H9 (cell line): ENCODE results near the gene MEFV. TPM values are rescaled to one million over a fixed set of nuclear protein-coding genes. Genes with fewer than 3 reads are reported as not detected.

ENCODE experiments used
- DNase-seq: peaks from one replicate; pipeline ENCODE4 v3.0.0-alpha.2; 2017
- H2AFZ ChIP-seq: one replicate; pipeline ENCODE4 v1.6.1; 2013; ENCODE audit warnings: mild to moderate bottlenecking, low read length, control low read depth, moderate library complexity
- H2AK5ac ChIP-seq: 2 replicates; pipeline ENCODE4 v1.6.1; 2013; ENCODE audit warnings: low read length, control low read depth, mixed read lengths; ENCODE audit not compliant: insufficient read length
- H2BK120ac ChIP-seq: one replicate; pipeline ENCODE4 v1.6.1; 2013; ENCODE audit warnings: low read depth, mild to moderate bottlenecking, low read length, control low read depth, inconsistent platforms; ENCODE audit not compliant: poor library complexity, severe bottlenecking
- H2BK12ac ChIP-seq: 2 replicates; pipeline ENCODE4 v1.6.1; 2013; ENCODE audit warnings: low read length, control low read depth, mixed read lengths, low read depth; ENCODE audit not compliant: insufficient read length
- H2BK15ac ChIP-seq: 2 replicates; pipeline ENCODE4 v1.6.1; 2013; ENCODE audit warnings: low read depth, low read length, control low read depth
- H2BK20ac ChIP-seq: one replicate; pipeline ENCODE4 v1.6.1; 2013; ENCODE audit warnings: low read depth, mild to moderate bottlenecking, low read length, control low read depth, inconsistent platforms; ENCODE audit not compliant: poor library complexity, severe bottlenecking
- H2BK5ac ChIP-seq: 2 replicates; pipeline ENCODE4 v1.6.1; 2013; ENCODE audit warnings: low read length, control low read depth, mixed read lengths; ENCODE audit not compliant: insufficient read length
- H3K14ac ChIP-seq: 2 replicates; pipeline ENCODE4 v1.6.1; 2013; ENCODE audit warnings: low read length, control low read depth; ENCODE audit not compliant: insufficient read depth
- H3K18ac ChIP-seq: 2 replicates; pipeline ENCODE4 v1.6.1; 2013; ENCODE audit warnings: low read depth, mild to moderate bottlenecking, mixed read lengths, low read length, control low read depth; ENCODE audit not compliant: insufficient read length
- H3K23ac ChIP-seq: 2 replicates; pipeline ENCODE4 v1.6.1; 2013; ENCODE audit warnings: low read length, control low read depth, mixed read lengths, low read depth; ENCODE audit not compliant: insufficient read length
- H3K23me2 ChIP-seq: 2 replicates; pipeline ENCODE4 v1.6.1; 2013; ENCODE audit warnings: low read depth, mild to moderate bottlenecking, mixed read lengths, low read length, control low read depth; ENCODE audit not compliant: insufficient read length, poor library complexity, severe bottlenecking
- H3K27ac ChIP-seq: 2 replicates; pipeline ENCODE4 v1.5.1; 2013; ENCODE audit warnings: low read length, control low read depth, mixed read lengths, low read depth; ENCODE audit not compliant: insufficient read length
- H3K27me3 ChIP-seq: 2 replicates; pipeline ENCODE4 v1.6.1; 2013; ENCODE audit warnings: low read length, control low read depth, inconsistent platforms; ENCODE audit not compliant: insufficient read depth
- H3K4ac ChIP-seq: 2 replicates; pipeline ENCODE4 v1.6.1; 2013; ENCODE audit warnings: low read depth, mild to moderate bottlenecking, control low read depth, inconsistent platforms, low read length, moderate library complexity
- H3K4me1 ChIP-seq: 2 replicates; pipeline ENCODE4 v1.6.1; 2013; ENCODE audit warnings: low read length, control low read depth, inconsistent platforms; ENCODE audit not compliant: insufficient read depth
- H3K4me2 ChIP-seq: 2 replicates; pipeline ENCODE4 v1.6.1; 2013; ENCODE audit warnings: low read length, control low read depth, mixed read lengths; ENCODE audit not compliant: insufficient read length, insufficient read depth
- H3K56ac ChIP-seq: 2 replicates; pipeline ENCODE4 v1.6.1; 2013; ENCODE audit warnings: low read depth, mild to moderate bottlenecking, mixed read lengths, low read length, control low read depth; ENCODE audit not compliant: insufficient read length
- H3K79me1 ChIP-seq: 2 replicates; pipeline ENCODE4 v1.6.1; 2013; ENCODE audit warnings: low read depth, mild to moderate bottlenecking, moderate library complexity, low read length, control low read depth, inconsistent platforms; ENCODE audit not compliant: insufficient read depth, poor library complexity, severe bottlenecking
- H3K79me2 ChIP-seq: 2 replicates; pipeline ENCODE4 v1.6.1; 2013; ENCODE audit warnings: low read length, control low read depth, inconsistent platforms; ENCODE audit not compliant: insufficient read depth
- H3K9ac ChIP-seq: 2 replicates; pipeline ENCODE4 v1.6.1; 2013; ENCODE audit warnings: low read length, control low read depth, mixed read lengths; ENCODE audit not compliant: insufficient read length; ENCODE audit errors: extremely low read depth
- H3K9me3 ChIP-seq: one replicate; pipeline ENCODE4 v1.6.1; 2013; ENCODE audit warnings: low read depth, low read length, inconsistent platforms; ENCODE audit not compliant: control insufficient read depth
- H3T11ph ChIP-seq: one replicate; pipeline ENCODE4 v1.6.1; 2013; ENCODE audit warnings: mild to moderate bottlenecking, low read length, control low read depth, inconsistent platforms
- H4K20me1 ChIP-seq: one replicate; pipeline ENCODE4 v1.6.1; 2013; ENCODE audit not compliant: control insufficient read depth, insufficient read length, insufficient read depth
- H4K5ac ChIP-seq: 2 replicates; pipeline ENCODE4 v1.6.1; 2013; ENCODE audit warnings: low read depth, mild to moderate bottlenecking, mixed read lengths, low read length, control low read depth; ENCODE audit not compliant: insufficient read length
- H4K8ac ChIP-seq: replicated peaks from 2 replicates; pipeline ENCODE4 v1.6.1; 2013; ENCODE audit warnings: low read length, control low read depth, mixed read lengths, low read depth; ENCODE audit not compliant: insufficient read length
- H4K91ac ChIP-seq: 2 replicates; pipeline ENCODE4 v1.6.1; 2013; ENCODE audit warnings: low read depth, mild to moderate bottlenecking, moderate library complexity, mixed read lengths, low read length, control low read depth; ENCODE audit not compliant: insufficient read length
- H3K27ac Mint-ChIP-seq, 3 experiments: 2 replicates in 2 of 3; 3 replicates in 1 of 3; pipeline ENCODE4 v1.8.0; 2020 to 2021; ENCODE audit warnings: mixed read lengths in 3 of 3, mild to moderate bottlenecking in 1 of 3, moderate library complexity in 1 of 3
- H3K27me3 Mint-ChIP-seq: 2 replicates; pipeline ENCODE4 v1.8.0; 2021; ENCODE audit warnings: low read depth, mild to moderate bottlenecking, moderate library complexity, mixed read lengths
- H3K36me3 Mint-ChIP-seq, 3 experiments: 2 replicates in 2 of 3; 3 replicates in 1 of 3; pipeline ENCODE4 v1.8.0; 2020 to 2021; ENCODE audit warnings: low read depth in 3 of 3, mixed read lengths in 3 of 3; ENCODE audit not compliant: insufficient read depth in 1 of 3
- H3K4me1 Mint-ChIP-seq, 2 experiments: 2 replicates each; pipeline ENCODE4 v1.8.0; 2020; ENCODE audit warnings: mixed read lengths in 2 of 2
- H3K4me3 Mint-ChIP-seq, 2 experiments: 2 replicates in 1 of 2; 3 replicates in 1 of 2; pipeline ENCODE4 v1.8.0; 2020 to 2021; ENCODE audit warnings: mild to moderate bottlenecking in 2 of 2, mixed read lengths in 2 of 2, moderate library complexity in 1 of 2
- H3K9me3 Mint-ChIP-seq, 2 experiments: 2 replicates in 1 of 2; 3 replicates in 1 of 2; pipeline ENCODE4 v1.8.0; 2020; ENCODE audit warnings: mild to moderate bottlenecking in 2 of 2, mixed read lengths in 2 of 2, moderate library complexity in 1 of 2
- WGBS: extraction: QIAGEN DNeasy Blood & Tissue Kit; methylation state at CpG from one replicate; pipeline ENCODE4 v1.1.7; 2013; ENCODE audit warnings: missing lambda C conversion rate, low lambda C conversion rate, mixed read lengths; ENCODE audit not compliant: insufficient read length; ENCODE audit errors: extremely low coverage; 5-methylcytosine and 5-hydroxymethylcytosine counted together
- total RNA-seq: library from RNA; stranded (reverse); gene quantifications from 2 replicates; pipeline ENCODE4 v1.2.1, GENCODE V29; 2021
- TF ChIP-seq, protein P1 (sequence below): fragments of 200-600 bp; sonication (generic); conservative IDR thresholded peaks from 3 replicates; pipeline ENCODE4 v1.8.0; 2021; ENCODE audit warnings: antibody characterized with exemption, mild to moderate bottlenecking

MEFV gene
- total RNA-seq, 1 experiment from 2014 or later = not detected

DNA sequence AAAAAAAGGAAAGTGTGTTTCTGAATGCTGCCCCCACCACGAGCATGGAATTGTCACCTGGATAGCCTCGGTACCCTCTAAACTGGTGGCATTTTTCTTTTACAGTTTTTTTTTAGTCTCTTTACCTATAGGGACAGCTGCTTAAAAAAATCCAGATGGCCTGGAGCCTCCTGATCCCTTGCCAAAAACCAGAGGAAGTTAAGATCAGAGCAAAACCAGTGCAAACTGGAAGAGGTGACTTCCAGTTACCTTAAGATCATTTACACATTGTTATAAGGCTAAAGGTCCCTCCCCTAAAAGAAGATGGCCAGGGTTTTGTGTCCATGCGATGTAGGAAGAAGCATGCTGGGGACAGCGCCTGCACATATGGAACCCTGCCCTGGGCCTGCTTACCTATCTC lies 3.5 kb downstream of the MEFV start:
- Mint-ChIP-seq H3K27me3 (peaks cover 19% of the 10 kb centered on the region), H3K36me3 (peaks cover 0 to 3% (median 0%) of the 10 kb centered on the region in 3 experiments; a peak in 2 of 7 replicates), H3K27ac (peak overlapping the region in 1 of 3 experiments; percentile 79; a peak in 1 of 7 replicates), H3K9me3 (peaks cover 51 to 65% of the 10 kb centered on the region in 2 experiments), H3K4me1 (no peaks in the 10 kb centered on the region), H3K4me3 (no peak overlapping the region)
- no peak overlapping the region for H2BK15ac ChIP-seq
- no peak overlapping the region for H3K4ac ChIP-seq
- no peak overlapping the region for H3K56ac ChIP-seq
- H3K9me3 ChIP-seq = peaks cover 7% of the 10 kb centered on the region
- TF ChIP-seq, protein P1, sequence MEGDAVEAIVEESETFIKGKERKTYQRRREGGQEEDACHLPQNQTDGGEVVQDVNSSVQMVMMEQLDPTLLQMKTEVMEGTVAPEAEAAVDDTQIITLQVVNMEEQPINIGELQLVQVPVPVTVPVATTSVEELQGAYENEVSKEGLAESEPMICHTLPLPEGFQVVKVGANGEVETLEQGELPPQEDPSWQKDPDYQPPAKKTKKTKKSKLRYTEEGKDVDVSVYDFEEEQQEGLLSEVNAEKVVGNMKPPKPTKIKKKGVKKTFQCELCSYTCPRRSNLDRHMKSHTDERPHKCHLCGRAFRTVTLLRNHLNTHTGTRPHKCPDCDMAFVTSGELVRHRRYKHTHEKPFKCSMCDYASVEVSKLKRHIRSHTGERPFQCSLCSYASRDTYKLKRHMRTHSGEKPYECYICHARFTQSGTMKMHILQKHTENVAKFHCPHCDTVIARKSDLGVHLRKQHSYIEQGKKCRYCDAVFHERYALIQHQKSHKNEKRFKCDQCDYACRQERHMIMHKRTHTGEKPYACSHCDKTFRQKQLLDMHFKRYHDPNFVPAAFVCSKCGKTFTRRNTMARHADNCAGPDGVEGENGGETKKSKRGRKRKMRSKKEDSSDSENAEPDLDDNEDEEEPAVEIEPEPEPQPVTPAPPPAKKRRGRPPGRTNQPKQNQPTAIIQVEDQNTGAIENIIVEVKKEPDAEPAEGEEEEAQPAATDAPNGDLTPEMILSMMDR = no peak
- no peak overlapping the region for H3K18ac ChIP-seq
- H4K91ac ChIP-seq = no peak overlapping the region
- no peak overlapping the region for H3K27ac ChIP-seq
- no peaks in the 10 kb centered on the region for H3K79me1 ChIP-seq
- H4K5ac ChIP-seq = no peak overlapping the region
- H4K8ac ChIP-seq = no peak overlapping the region
- no peaks in the 10 kb centered on the region for H3K23me2 ChIP-seq
- DNase-seq = no peak
- H3K27me3 ChIP-seq = no peaks in the 10 kb centered on the region
- no peak overlapping the region for H3K9ac ChIP-seq
- no peak overlapping the region for H2BK120ac ChIP-seq
- WGBS = no CpG with 5 or more reads among the region's 4 CpGs
- H3K14ac ChIP-seq = no peak overlapping the region
- no peak overlapping the region for H3K23ac ChIP-seq
- no peaks in the 10 kb centered on the region for H3K79me2 ChIP-seq
- no peaks in the 10 kb centered on the region for H4K20me1 ChIP-seq
- H2BK20ac ChIP-seq = no peak overlapping the region
- H3K4me2 ChIP-seq = no peak overlapping the region
- H2BK12ac ChIP-seq = no peak overlapping the region
- H2AK5ac ChIP-seq = no peak overlapping the region
- H3T11ph ChIP-seq = no peak overlapping the region
- no peak overlapping the region for H2BK5ac ChIP-seq
- H2AFZ ChIP-seq = no peak overlapping the region
- H3K4me1 ChIP-seq = no peaks in the 10 kb centered on the region
